ENCODE measurements around the gene BTBD16.

Gene BTBD16

DNA sequence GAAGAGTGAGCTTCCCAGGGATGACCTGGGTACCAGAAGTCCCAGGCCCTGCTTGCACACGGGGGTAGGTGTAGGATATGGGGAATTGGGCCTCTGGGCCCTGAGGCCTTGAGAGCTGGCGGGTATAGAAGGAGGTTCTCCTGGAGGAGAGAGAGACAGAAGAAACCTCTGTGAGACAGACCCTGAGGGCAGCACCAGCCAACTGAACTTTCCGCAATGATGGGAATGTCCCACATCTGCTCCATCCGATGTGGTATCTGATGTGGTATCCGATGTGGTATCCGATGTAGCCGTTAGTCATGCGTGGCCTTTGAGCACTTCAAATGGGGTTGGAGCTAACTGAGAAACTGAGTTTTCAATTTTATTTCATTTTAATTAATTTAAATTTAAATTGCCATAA lies 72.8 kb downstream of the BTBD16 start:
- no peak for DNase-seq (ENCODE audit: low read depth)

DNA sequence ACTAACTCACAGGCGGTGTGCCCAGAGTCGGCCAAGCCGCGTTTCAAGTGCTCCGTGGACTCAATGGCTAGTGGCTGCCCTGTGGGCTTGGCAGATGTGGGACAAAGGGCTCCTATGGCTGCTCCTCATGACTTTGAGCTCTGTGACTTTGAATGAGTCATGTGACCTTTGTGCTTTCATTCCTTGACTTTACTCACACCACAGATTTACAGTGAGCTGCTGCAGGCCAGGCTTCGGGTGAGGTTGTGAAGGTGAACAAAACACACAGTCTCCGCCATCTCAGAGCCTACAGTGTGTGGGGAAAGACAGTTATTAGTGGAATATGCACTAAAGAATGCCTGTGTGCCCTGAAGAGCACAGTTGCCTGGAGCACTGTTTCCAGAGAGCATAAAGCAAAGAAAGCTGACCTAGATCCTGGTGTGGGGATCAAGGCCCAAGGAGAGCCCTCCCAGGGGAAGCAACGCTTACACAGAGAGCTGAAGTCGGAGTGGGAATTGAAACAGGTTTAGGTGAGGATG lies 73.7 kb downstream of the BTBD16 start:
- peak; percentile 28 for DNase-seq (ENCODE audit: low read depth)

DNA sequence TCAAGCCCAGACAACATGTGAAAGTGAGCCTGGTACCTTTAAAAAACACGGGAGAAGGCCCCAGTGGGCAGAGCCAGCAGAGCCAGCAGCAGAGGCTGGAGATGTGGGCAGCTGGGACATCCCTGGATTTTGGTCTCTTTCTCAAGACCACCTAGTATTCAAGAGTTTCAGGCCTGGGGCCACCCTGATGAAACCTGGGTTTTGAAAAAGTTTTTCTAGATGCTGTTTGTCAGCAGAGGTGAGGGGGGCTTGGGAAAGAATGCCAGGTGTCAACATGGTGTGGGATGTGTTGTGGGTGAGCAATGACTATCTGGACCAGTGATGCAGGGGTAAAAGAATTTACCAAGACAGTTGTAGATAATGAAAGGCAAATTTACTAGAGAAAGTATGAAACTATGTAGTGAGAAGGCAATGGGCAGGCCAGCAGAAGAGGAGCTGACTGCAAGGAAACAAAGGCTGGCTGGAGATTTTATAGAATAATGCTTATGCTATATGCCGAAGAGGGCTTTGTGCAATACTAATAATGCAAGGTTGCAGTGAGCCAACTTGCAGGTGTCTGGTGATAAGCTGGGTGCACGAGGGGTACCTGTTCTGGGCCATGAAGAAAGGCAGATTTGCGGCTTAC lies 75.3 kb downstream of the BTBD16 start:
- no peak for DNase-seq (ENCODE audit: low read depth)

DNA sequence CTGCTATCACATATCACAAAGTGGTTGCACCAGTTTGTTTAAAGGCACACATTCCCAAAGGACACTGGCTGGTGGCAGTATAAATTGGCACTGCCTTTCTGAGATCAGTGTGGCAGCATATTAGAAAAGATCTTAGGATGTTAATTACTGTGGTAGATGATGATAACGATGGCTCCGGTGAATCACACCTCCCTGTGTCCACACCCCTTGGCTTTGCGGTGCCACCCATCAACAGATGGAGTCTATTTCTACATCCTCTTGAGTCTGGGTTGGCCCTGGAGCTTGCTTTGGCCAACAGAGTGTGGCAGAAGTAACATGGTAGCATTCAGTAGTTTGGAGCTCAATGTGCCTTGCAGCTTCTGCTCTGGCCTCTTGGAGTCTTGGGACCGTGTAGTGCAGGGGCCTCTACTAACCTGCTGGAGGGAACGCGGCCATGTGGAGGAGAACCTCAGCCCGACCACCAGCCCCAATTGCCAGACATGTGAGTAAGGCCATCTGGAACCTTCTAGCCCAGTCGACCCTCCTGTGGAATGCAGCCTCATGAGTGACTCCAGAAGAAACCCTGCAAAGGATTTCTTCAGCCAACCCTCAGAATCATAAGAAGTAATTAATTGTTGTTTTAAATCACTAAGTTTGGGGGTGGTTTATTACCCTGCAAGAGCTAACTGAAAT lies 76.2 kb downstream of the BTBD16 start:
- no peak for DNase-seq (ENCODE audit: low read depth)

DNA sequence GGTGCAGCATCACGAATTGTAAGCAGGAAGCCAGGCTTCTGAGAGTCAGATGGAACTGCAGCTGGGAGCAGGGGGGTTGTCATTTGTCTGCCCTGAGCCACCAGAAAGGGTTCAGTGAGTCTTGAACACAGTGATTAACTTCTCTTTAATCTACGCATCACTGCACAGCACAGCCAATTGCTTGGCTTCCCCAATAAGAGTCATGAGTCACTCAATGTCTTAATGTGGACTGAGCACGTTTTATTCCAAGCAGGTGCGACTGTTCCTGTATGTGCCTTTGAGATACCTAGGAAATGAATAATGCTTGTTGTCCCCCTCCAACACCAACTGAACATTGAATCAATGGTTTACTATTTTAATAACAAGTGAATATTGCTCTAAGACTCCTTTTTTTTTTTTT lies 77.4 kb downstream of the BTBD16 start:
- DNase-seq (ENCODE audit: low read depth): no peak

DNA sequence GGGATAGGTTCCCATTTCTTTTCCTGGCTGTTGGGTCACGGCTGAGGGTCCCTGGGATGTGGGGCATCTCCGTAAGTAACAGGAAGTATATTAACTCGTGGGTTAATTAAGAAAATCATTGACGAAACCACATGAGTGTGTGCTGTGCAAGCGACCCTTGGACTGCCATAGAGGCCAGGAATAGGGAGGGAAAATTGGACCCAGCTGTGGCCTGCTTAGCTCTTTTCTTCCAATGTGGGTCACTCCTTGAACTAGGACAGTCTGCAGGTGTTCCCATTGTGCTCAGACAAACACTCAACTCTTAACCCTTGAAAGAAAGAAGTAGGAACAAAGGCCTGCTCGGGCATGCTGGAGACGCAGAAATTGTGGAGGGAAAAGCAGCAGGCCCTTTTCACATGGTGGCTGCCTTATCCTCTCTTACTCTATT lies 77.9 kb downstream of the BTBD16 start:
- no peak for DNase-seq (ENCODE audit: low read depth)

DNA sequence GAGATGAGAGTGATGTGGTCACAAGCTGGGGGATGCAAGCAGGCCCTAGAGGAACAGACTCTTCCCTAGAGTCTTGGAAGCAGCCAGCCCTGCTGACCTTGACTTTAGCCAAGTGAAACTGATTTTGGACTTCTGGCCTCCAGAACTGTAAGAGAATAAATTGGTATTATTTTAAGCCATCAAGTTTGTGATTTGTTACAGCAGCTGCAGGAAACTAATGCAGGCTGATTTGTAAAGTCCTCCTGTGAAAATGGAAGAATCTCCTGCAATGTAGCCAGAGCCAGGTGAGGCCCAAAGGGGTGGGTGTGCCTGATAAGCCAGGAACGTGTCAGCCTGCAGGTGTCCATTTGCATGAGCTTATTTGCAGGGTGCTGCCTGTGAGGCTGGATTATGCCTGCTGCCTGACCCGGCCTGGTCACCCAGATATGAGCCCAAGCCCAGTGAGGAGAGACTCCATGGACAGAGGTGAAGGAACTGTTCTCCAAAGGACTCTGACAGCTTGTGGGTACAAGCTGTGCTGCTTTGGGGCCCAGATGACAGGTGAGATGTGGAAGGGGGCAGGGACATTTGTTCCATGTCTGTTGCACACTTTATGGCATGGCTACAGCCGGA lies 78.8 kb downstream of the BTBD16 start:
- no peak for DNase-seq (ENCODE audit: low read depth)

DNA sequence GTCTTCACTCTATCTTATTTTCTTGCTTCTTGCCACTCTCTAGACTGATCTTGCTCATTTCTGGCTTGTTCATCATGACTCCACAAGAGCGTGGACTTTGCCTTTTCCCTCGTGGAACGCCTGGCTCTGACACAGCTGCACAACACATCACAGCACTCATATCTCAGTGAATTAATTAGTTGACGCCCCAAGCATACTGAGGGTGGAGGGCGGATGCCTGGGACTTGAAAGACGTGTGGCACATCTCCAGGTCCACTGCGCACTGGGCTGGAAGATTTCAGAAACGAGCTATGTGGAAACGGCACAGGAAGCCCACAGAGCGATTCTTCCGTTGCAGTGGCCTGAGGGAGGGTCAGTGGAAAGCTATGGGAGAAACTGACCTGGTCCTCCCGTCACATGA lies 79.8 kb downstream of the BTBD16 start:
- DNase-seq (ENCODE audit: low read depth): no peak

DNA sequence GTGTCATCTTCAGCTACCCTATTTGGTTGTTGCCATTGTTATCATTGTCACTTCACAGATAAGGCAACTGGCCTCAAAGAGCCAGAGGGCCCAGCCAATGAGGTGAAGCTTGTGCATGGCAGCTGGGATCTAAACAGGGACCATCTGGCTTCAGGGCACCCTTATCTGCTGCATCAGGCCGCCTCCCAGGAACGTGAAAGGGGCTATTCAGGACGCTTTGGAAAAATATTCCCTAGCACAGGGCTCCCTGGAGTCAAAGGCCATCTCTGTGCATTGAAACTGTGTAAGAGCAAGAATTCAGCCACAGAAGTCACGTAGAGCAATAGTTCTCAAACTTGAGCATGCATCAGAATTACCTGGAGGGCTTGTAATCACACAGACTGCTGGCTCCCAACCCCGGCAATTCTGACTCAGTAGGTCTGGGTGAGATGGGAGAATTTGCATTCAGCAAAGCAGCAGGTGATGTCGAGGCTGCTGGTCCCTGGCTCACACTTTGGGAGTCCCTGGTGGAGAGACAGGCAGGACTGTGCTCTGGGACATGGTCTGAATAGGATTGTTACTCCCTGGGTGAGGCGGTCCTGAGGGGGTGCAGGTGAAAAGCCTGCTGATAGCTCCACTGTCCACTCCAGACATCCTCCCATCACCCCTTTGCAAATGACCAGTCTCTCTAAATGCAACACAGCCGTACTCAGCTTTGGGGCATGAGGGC lies 81.9 kb downstream of the BTBD16 start:
- DNase-seq (ENCODE audit: low read depth): no peak

DNA sequence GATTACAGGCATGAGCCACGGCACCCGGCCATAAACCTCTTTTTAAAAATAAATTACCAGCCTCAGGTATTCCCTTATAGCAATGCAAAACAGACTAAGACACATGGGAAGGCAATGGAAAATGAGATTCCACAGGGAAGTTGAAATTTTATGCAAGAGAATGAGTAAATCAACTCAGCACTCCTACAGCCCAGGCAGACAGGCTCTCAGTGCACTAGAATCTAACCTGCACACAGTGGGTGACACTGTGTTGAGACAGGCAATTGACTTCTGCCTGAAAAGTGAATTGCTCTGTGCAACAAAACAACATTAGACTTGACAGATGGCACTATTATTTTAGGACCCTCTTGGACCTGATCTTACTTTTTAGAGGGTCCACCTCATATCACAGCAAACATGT lies 83.3 kb downstream of the BTBD16 start:
- no peak for DNase-seq (ENCODE audit: low read depth)

DNA sequence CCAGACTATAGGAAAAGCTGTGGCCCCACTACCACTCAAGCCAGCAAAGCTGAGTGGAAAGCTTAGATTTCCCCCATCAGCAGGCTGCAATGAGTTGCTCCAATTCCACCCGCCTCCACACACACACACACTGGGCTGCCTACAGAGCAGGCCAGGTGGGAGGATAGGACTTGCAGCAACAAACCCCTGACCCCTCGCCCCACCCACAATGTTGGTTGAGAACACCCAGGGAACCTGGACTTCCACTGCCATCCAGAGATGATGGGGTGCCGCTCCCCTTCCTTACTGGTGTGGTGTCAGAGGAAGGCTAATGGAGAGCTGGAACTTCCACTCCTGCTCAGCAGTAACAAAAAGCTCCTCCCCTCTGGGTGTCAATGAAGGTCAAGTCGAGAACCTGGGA lies 86.6 kb downstream of the BTBD16 start:
- DNase-seq (ENCODE audit: low read depth): no peak

DNA sequence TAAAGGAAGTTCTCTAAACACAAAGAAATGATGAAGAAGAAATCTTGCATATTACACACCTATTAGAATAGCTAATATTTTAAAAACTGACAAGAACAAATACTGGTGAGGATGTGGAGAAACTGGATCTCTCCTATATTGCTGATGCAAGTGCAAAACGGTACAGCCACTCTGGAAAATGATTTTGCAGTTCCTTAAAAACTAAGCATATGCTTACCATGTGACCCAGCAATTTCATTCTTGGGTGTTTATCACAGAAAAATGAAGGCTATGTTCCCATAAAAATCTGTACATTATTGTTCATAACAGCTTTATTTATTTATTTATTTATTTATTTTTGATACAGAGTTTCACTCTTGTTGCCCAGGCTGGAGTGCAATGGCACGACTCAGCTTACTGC lies 88.5 kb downstream of the BTBD16 start:
- DNase-seq (ENCODE audit: low read depth): no peak

DNA sequence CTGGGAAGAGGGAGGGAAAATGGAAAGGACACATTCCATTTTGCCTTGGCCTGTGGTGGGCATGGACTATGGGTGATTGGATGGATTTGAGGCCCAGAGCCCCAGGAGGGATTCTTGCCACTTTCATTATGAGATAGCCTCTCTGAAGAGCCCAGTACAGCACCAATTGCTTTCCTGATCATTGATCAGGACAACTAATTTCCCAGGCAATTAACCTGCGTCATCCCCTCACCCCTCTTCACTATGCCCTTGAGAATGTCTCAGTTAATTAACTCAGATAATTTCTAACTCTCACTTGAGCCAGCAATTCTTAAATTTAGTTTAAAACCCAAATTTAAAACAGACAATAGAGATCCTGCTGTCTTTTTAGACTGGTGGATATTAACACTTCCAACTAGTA lies 90.0 kb downstream of the BTBD16 start:
- DNase-seq (ENCODE audit: low read depth): no peak

DNA sequence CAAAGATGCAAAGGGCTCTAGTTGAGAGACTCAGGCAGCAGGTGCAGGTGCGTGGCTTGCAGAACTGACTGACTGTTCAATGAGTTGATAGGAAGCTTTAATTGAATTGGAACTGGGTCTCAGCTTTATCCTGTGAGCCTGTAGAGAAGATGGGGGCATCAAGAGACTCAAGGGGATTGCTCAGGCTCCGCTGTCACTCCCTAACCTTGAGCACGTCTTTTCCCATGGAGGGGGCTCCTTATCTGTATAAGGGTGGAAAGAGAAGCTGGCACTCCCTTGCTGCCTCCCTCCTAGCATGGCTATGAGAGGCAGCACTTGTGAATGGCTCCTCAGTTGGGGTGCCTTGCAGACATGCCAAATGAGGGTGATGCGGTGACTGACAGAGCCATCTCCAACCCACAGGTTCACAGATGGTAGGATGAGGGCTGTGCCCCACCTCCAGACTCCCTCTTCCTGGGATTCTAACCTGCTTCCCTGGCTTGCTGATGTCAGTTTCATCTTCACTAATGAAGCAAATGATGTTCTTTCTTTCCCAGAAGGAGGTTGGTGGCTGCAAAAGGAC lies 91.0 kb downstream of the BTBD16 start:
- no peak for DNase-seq (ENCODE audit: low read depth)

DNA sequence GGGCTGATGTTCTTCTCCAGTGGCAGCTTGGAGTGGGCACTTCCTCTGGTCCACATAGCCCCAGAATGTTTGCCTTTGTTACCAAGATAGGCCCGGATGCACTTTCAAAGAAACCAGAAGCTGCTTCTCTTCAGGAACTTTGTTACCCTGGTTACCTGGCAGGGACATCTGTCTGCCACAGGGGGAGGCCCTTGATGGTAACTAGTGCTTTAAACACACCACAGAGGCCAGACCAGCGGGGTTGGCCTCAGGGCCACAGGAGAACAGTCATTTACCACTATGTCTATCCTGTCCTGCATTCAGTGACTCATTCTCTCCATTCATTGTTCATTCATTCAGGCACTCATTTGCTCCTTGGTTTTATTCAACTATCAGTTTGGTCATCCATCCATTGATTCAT lies 91.5 kb downstream of the BTBD16 start:
- DNase-seq (ENCODE audit: low read depth): peak; percentile 34

DNA sequence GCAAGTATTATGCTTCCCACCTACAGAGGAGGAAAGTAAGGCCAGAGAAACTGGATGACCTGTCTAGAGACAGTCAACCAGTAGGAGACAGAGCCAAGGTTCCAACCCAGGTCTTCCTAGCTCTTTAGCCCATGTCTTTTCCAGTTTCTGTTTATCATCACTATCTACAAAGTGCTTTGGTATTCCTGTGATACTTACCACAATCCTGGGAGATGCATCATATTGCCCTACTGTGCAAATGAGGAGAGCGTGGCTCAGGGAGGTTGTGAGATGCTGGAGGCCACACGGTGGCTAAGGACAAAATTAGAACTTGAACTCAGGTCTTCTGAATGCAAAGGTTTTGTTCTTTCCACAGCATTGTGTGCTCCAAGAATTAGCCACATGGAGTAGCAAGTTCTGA lies 92.2 kb downstream of the BTBD16 start:
- DNase-seq (ENCODE audit: low read depth): no peak

DNA sequence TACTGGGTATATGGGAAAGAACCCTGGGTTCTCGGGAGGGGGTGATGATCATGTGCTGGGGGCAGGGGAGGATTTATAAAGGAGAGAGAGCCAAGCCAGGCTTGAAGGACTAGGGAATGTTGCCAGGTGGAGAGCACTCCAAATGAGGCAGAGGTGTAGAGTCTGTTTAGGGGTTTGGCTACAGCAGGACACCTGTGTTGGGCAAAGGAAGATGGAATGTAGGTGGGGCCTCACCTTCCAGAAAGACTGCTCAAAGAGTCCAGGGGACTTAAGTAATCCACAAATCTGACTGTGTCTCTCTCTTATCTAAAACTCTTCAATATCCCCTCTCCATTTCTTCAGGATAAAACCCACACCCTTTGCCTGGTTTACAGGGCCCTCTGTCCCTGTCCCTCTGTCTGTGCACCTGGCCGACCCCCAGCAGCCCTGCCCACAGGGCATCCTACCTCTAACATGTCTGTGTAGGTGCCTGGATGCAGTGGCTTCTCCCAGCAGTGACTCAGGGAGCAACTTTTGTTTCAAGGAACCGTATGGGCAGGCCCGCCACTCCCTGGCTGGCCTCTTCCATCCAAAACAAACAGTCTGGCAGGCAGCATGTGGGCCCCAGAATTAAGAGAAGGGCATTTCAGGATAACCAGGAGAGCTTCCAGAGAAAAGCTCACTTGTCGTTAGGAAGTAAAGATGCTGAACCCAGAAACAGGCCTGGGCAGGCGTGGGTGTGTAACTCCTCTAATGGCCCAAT lies 92.8 kb downstream of the BTBD16 start:
- no peak for DNase-seq (ENCODE audit: low read depth)

DNA sequence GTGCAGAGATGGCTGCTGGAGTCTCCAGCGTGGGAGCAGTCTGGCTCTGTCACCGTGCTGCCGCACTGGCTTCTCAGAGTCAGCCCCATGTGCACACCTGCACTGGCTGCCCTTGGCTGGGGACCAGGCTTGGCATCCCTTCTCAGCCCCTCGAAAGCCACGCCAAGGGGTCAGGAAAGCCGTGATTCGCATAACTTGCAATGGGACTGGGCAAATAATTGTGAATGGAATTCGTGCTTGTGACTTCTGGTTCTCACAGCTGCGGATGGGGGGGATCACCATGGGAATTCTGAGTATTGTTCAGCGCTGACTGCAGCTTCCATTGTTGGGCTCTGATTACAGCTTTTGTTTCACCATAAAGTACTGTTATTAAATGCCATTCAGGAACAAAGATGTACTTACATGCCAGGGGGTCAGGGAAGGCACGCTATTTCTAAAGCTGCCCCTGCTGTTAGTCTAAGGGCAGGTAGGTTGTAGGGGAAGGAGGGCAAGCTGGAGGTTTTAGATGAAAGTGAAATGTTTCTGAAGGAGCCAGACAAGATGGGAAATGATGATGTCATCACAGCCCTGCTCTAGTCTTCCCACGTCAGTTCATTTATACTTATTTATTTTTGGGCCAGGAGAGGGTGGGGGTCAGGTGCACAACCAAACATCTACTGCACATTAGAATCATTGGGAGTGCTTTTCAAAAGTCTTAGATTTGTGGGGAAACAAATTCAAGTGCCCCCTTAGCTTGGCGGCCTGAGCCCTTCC lies 97.6 kb downstream of the BTBD16 start:
- DNase-seq (ENCODE audit: low read depth): no peak

DNA sequence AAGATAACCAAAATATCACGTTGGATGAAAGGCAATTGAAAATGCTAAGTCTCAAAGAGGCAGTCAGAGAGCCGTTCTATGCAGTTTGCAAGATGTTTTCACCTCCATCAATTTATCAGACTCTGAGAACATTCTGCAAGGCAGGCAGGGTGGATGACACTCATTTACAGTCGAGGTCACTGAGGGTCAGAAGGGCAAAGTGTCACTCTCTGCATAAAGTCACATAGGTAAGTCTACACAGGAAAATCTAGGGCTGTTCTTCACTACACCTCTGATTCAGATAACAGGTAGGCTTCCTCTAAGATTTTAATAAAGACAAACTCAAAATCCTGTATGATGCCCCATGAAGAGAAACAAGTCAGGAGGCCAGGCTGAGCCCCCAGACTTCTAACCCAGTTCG lies 102.0 kb downstream of the BTBD16 start:
- DNase-seq (ENCODE audit: low read depth): no peak

DNA sequence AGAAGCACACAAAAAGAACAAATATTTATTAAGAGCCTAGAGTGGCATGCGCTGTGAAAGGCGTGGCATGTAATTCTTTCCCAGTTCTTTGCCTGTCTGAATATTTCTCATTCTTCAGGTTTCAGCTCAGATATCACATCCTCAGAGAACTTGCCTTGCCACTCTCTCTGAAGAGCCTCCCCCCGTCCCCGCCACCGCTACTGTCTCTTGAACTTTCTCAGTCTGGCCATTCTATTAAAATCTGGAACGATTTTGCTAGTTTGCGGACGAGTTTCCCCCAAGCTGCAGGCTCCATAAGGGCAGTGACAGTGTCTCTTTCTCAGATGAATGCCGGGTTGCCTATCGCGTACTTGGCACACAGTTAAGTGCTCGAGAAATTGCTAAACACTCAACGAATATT lies 102.6 kb downstream of the BTBD16 start:
- peak; percentile 56 for DNase-seq (ENCODE audit: low read depth)

DNA sequence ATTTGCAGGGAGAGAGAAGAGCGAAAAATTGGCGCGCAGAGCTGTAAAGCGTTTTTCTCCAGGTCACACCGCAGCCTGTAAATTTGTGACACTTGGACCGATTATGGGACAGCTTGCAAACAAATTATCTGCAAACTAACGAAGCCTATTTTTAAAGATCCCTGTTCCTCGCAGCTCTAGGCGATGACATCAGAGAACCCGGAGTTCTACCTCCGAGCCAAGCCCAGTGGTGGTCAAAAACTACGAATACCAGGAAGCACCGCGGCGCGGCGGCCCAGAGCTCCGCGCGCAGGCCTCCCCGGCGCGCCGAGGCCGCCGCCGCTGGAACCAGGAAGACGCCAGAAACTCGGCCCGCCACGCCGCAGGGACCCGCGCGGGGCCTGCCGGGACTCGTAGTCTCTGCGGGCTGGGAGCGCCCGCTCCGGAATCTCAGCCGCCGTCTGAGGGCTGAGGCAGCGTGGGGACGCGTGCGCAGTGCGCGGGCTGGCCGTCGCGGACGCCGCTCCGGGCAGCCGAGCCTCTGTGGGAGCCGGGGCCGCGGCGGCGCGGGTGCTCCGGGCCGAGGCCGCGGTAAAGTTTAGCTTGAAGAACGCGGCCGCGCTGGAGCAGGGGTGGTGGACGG lies 103.3 kb downstream of the BTBD16 start, which contains the start of gene PLEKHA1:
TSS of gene PLEKHA1 (plus strand) at position 472 of the 622 bp plus-strand sequence. CDS start 18,493 bp downstream, outside the sequence.
- DNase-seq (ENCODE audit: low read depth): peak; percentile 97
